ENCODE data around the gene CCDC33.

CCDC33 gene

DNA sequence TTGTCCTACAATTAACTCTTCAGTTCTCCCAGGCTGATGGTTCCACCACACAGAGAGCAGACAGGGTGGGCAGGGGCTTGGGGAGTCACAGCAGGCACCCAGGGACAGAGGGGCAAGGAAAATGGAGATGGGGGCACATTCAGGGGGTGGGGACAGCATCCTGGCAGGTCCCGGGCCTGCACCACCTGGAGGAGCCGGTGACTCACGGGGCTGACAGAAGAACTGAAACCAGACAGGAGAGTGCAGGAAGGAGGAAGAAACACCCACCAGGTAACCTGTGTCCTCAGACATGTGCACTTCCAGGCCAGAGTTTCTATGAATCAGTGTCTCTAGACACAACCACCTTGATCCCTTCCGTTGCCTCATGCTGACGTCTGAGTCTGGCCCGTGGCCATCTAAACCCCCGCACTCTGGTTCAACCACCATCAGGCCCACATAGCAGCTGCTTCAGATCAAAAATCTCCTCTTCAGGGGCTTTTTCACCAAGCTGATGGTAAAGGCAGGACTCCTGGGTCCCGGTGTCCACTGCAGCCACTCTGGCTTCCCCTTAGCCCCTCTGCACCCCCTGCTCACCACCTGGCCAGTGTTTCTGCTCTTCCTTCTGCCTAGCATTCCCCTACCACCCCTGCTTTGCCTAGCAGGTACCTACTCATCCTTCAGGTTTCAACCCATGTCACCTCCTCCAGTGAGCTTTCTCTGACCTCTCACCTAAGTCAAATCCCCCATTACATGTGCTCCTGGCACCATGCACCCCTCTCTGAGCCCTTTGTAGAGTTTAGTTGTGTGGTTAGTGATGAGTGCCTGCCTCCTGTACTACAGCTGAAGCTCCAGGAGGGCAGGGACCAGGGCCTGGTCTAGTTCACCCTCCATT, 147.8 kb downstream of the CCDC33 start:
- no peak overlapping the region for H3K9ac ChIP-seq (ENCODE audit: low read length)
- peaks cover 54 to 64% of the 10 kb centered on the region in 2 experiments for H3K4me1 ChIP-seq (ENCODE audit: control insufficient read depth in 1 of 2, insufficient read depth in 2 of 2, low read length in 2 of 2)
- peaks cover 15% of the 10 kb centered on the region for H3K79me2 ChIP-seq (ENCODE audit: control insufficient read depth, insufficient read depth, low read length, poor library complexity)
- peak overlapping the region; percentile 59 for H4K8ac ChIP-seq (ENCODE audit: low read depth, low read length)
- peak overlapping the region; percentile 86 for H3K18ac ChIP-seq (ENCODE audit: low read length)
- no peaks in the 10 kb centered on the region for H3K36me3 ChIP-seq (ENCODE audit: control insufficient read depth in 1 of 2, insufficient read depth in 2 of 2, low read length in 2 of 2)
- H4K12ac ChIP-seq (ENCODE audit: low read depth, low read length), result no peak overlapping the region
- H3K14ac ChIP-seq (ENCODE audit: low read length), result peak overlapping the region; percentile 67
- H3K27me3 ChIP-seq (ENCODE audit: insufficient read depth, low read length), result no peaks in the 10 kb centered on the region
- peak overlapping the region; percentile 97 for H2AK5ac ChIP-seq (ENCODE audit: low read length)
- peak; percentile 94 to 95 for DNase-seq
- peak overlapping the region; percentile 93 for H2BK12ac ChIP-seq (ENCODE audit: low read length)
- peaks cover 68% of the 10 kb centered on the region for H3K79me1 ChIP-seq (ENCODE audit: low read length)
- H3K23ac ChIP-seq (ENCODE audit: low read length), result peak overlapping the region; percentile 44
- peak overlapping the region; percentile 93 for H2BK120ac ChIP-seq (ENCODE audit: insufficient read depth, low read length, poor library complexity)
- H3K4me3 ChIP-seq (ENCODE audit: low read depth, low read length), result no peak overlapping the region
- WGBS (ENCODE audit: extremely low coverage, insufficient coverage, insufficient read length), result no CpG with 5 or more reads among the region's 8 CpGs
- peak overlapping the region; percentile 58 for H3K4ac ChIP-seq (ENCODE audit: low read depth, low read length)
- H4K91ac ChIP-seq (ENCODE audit: low read depth, low read length), result peak overlapping the region; percentile 88
- H3K27ac ChIP-seq (ENCODE audit: low read depth, low read length), result peak overlapping the region; percentile 82
- peak overlapping the region; percentile 89 for H2BK5ac ChIP-seq (ENCODE audit: low read depth, low read length, poor library complexity)
- H3K4me2 ChIP-seq (ENCODE audit: low read length), result no peak overlapping the region
- H2AFZ ChIP-seq (ENCODE audit: insufficient read depth, low read length, poor library complexity), result no peak overlapping the region
- no peaks in the 10 kb centered on the region for H3K9me3 ChIP-seq (ENCODE audit: insufficient read depth, low read depth, low read length)

DNA sequence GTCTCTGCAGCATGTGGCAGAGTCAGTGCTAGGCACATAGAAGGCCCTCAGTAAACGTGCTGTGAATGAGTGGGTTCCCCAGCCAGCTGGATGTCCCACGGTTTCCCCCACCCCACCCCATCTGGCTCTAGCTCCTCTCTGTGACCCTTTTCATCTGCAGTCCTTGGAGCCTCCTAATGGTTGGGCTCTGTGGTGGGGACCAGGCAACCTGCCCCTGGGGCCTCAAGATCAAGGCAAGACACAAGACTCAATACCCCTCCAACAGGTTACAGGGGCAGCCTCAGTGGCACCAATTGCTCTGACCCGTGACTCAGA, 148.4 kb downstream of the CCDC33 start:
- peak overlapping the region; percentile 97 for H2AK5ac ChIP-seq (ENCODE audit: low read length)
- peak overlapping the region; percentile 86 for H3K18ac ChIP-seq (ENCODE audit: low read length)
- H3K79me1 ChIP-seq (ENCODE audit: low read length), result peaks cover 65% of the 10 kb centered on the region
- H3K4me2 ChIP-seq (ENCODE audit: low read length), result no peak overlapping the region
- H3K27me3 ChIP-seq (ENCODE audit: insufficient read depth, low read length), result no peaks in the 10 kb centered on the region
- H3K4me1 ChIP-seq (ENCODE audit: control insufficient read depth in 1 of 2, insufficient read depth in 2 of 2, low read length in 2 of 2), result peaks cover 58 to 64% of the 10 kb centered on the region in 2 experiments
- peak overlapping the region; percentile 10 for H3K4ac ChIP-seq (ENCODE audit: low read depth, low read length)
- peak overlapping the region; percentile 93 for H2BK120ac ChIP-seq (ENCODE audit: insufficient read depth, low read length, poor library complexity)
- DNase-seq, result no peak
- peak overlapping the region; percentile 67 for H3K14ac ChIP-seq (ENCODE audit: low read length)
- H4K8ac ChIP-seq (ENCODE audit: low read depth, low read length), result peak overlapping the region; percentile 59
- WGBS (ENCODE audit: extremely low coverage, insufficient coverage, insufficient read length), result no CpG with 5 or more reads among the region's 3 CpGs
- peak overlapping the region; percentile 88 for H4K91ac ChIP-seq (ENCODE audit: low read depth, low read length)
- peaks cover 15% of the 10 kb centered on the region for H3K79me2 ChIP-seq (ENCODE audit: control insufficient read depth, insufficient read depth, low read length, poor library complexity)
- no peak overlapping the region for H2AFZ ChIP-seq (ENCODE audit: insufficient read depth, low read length, poor library complexity)
- no peaks in the 10 kb centered on the region for H3K9me3 ChIP-seq (ENCODE audit: insufficient read depth, low read depth, low read length)
- H3K23ac ChIP-seq (ENCODE audit: low read length), result no peak overlapping the region
- no peak overlapping the region for H4K12ac ChIP-seq (ENCODE audit: low read depth, low read length)
- no peak overlapping the region for H3K4me3 ChIP-seq (ENCODE audit: low read depth, low read length)
- H3K27ac ChIP-seq (ENCODE audit: low read depth, low read length), result peak overlapping the region; percentile 82
- peak overlapping the region; percentile 93 for H2BK12ac ChIP-seq (ENCODE audit: low read length)
- no peak overlapping the region for H3K9ac ChIP-seq (ENCODE audit: low read length)
- H2BK5ac ChIP-seq (ENCODE audit: low read depth, low read length, poor library complexity), result peak overlapping the region; percentile 89
- no peaks in the 10 kb centered on the region for H3K36me3 ChIP-seq (ENCODE audit: control insufficient read depth in 1 of 2, insufficient read depth in 2 of 2, low read length in 2 of 2)

DNA sequence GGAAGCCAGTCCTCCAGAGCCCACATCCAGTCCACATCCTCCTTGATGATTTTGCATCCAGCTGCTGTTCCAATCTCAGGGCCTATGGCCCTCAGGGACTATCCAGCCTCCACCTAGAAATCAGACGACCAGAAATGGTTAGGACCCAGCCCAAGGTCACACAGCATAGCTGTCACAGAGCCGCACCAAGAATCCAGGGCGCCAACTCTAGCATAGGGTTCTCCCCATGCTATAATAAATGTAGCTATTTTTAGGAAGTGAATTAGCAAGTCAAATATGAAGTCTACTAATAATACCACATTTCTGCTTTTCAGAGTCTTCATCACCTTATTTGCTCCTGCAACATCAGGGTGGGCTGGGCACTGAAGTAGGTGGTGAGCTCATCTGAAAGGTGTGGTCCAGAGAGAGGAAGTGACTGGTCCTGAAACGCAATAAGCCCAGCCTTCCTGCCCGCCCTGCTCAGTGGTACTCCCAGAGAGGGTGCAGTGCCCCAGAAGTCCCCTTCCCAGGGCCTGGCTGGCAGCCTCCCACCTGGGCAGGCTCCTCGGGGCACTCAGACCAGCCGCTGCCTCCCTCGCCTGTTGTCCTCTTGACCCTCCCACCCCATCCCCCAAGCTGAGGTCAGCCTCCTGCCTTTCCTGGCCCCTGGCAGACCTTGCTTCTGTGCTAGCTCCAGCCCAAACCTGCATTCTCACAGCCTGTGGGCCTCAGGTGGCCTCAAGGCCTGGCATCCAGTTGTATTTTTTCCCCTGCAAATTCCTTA, 148.9 kb downstream of the CCDC33 start:
- Histone ChIP-seq H3K4me3 (ENCODE audit: low read depth, low read length) (no peak overlapping the region), H2AK5ac (ENCODE audit: low read length) (peak overlapping the region; percentile 65), H3K79me1 (ENCODE audit: low read length) (peaks cover 70% of the 10 kb centered on the region), H4K91ac (ENCODE audit: low read depth, low read length) (peak overlapping the region; percentile 98), H3K79me2 (ENCODE audit: control insufficient read depth, insufficient read depth, low read length, poor library complexity) (peaks cover 15% of the 10 kb centered on the region), H3K4ac (ENCODE audit: low read depth, low read length) (no peak overlapping the region), H2BK5ac (ENCODE audit: low read depth, low read length, poor library complexity) (no peak overlapping the region), H2AFZ (ENCODE audit: insufficient read depth, low read length, poor library complexity) (peak overlapping the region; percentile 23), H3K27me3 (ENCODE audit: insufficient read depth, low read length) (no peaks in the 10 kb centered on the region), H4K12ac (ENCODE audit: low read depth, low read length) (no peak overlapping the region), H3K9me3 (ENCODE audit: insufficient read depth, low read depth, low read length) (no peaks in the 10 kb centered on the region), H3K9ac (ENCODE audit: low read length) (no peak overlapping the region), H2BK120ac (ENCODE audit: insufficient read depth, low read length, poor library complexity) (peak overlapping the region; percentile 93), H4K8ac (ENCODE audit: low read depth, low read length) (no peak overlapping the region), H3K4me2 (ENCODE audit: low read length) (no peak overlapping the region), H3K23ac (ENCODE audit: low read length) (no peak overlapping the region), H3K14ac (ENCODE audit: low read length) (peak overlapping the region; percentile 77), H2BK12ac (ENCODE audit: low read length) (peak overlapping the region; percentile 93), H3K36me3 (ENCODE audit: control insufficient read depth in 1 of 2, insufficient read depth in 2 of 2, low read length in 2 of 2) (no peaks in the 10 kb centered on the region), H3K4me1 (ENCODE audit: control insufficient read depth in 1 of 2, insufficient read depth in 2 of 2, low read length in 2 of 2) (peaks cover 63 to 69% of the 10 kb centered on the region in 2 experiments), H3K18ac (ENCODE audit: low read length) (peak overlapping the region; percentile 50), H3K27ac (ENCODE audit: low read depth, low read length) (no peak overlapping the region)
- peak in 1 of 2 donors; percentile 54 for DNase-seq
- WGBS (ENCODE audit: extremely low coverage, insufficient coverage, insufficient read length), result no CpG with 5 or more reads among the region's 8 CpGs

DNA sequence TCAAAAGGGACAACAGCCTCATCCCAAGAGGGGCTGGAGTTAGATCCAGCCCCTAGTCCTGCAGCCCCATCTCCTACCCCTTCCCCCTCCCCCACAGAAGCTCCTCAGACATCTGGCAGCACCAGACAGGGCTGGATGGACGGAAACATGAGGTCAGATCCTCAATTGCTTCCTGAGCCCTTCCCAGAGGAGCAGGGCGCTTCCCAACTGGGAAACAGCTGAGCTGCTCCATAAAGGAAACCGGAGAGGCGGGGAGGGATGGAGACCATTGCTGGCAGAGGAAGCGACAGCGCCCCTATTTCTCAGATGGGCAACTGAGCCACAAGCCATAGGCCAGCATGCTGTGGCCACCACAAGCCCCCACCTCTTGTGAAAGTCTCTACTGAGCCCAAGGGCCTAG, 149.6 kb downstream of the CCDC33 start:
- H4K8ac ChIP-seq (ENCODE audit: low read depth, low read length), result peak overlapping the region; percentile 27
- H2BK5ac ChIP-seq (ENCODE audit: low read depth, low read length, poor library complexity), result peak overlapping the region; percentile 48
- H3K14ac ChIP-seq (ENCODE audit: low read length), result peak overlapping the region; percentile 94
- H3K18ac ChIP-seq (ENCODE audit: low read length), result peak overlapping the region; percentile 50
- H3K36me3 ChIP-seq (ENCODE audit: control insufficient read depth in 1 of 2, insufficient read depth in 2 of 2, low read length in 2 of 2), result no peaks in the 10 kb centered on the region
- peaks cover 70% of the 10 kb centered on the region for H3K79me1 ChIP-seq (ENCODE audit: low read length)
- H3K4me3 ChIP-seq (ENCODE audit: low read depth, low read length), result no peak overlapping the region
- H3K4me2 ChIP-seq (ENCODE audit: low read length), result no peak overlapping the region
- H2AK5ac ChIP-seq (ENCODE audit: low read length), result peak overlapping the region; percentile 65
- H3K27ac ChIP-seq (ENCODE audit: low read depth, low read length), result no peak overlapping the region
- H2BK12ac ChIP-seq (ENCODE audit: low read length), result peak overlapping the region; percentile 86
- peaks cover 15% of the 10 kb centered on the region for H3K79me2 ChIP-seq (ENCODE audit: control insufficient read depth, insufficient read depth, low read length, poor library complexity)
- no peak overlapping the region for H4K12ac ChIP-seq (ENCODE audit: low read depth, low read length)
- peak overlapping the region; percentile 96 for H2BK120ac ChIP-seq (ENCODE audit: insufficient read depth, low read length, poor library complexity)
- H2AFZ ChIP-seq (ENCODE audit: insufficient read depth, low read length, poor library complexity), result no peak overlapping the region
- no peak for DNase-seq
- H3K4me1 ChIP-seq (ENCODE audit: control insufficient read depth in 1 of 2, insufficient read depth in 2 of 2, low read length in 2 of 2), result peaks cover 63 to 70% of the 10 kb centered on the region in 2 experiments
- no CpG with 5 or more reads among the region's 6 CpGs for WGBS (ENCODE audit: extremely low coverage, insufficient coverage, insufficient read length)
- H3K23ac ChIP-seq (ENCODE audit: low read length), result no peak overlapping the region
- no peak overlapping the region for H3K4ac ChIP-seq (ENCODE audit: low read depth, low read length)
- peak overlapping the region; percentile 98 for H4K91ac ChIP-seq (ENCODE audit: low read depth, low read length)
- no peaks in the 10 kb centered on the region for H3K9me3 ChIP-seq (ENCODE audit: insufficient read depth, low read depth, low read length)
- no peak overlapping the region for H3K9ac ChIP-seq (ENCODE audit: low read length)
- no peaks in the 10 kb centered on the region for H3K27me3 ChIP-seq (ENCODE audit: insufficient read depth, low read length)
